OCI-LY1 (cell line): ENCODE results near the gene B3GAT1.

Experiments
- CTCF ChIP-seq: fragments of 200-600 bp; sonication (generic), shearing (Covaris generic); IDR thresholded peaks from 2 replicates; pipeline ENCODE4 v1.5.1; 2017; ENCODE audit warnings: mild to moderate bottlenecking, antibody characterized with exemption, low read length, moderate library complexity, mixed read lengths
- EZH2 ChIP-seq: fragments of 200-600 bp; sonication (generic), shearing (Covaris generic); IDR thresholded peaks from 2 replicates; pipeline ENCODE4 v1.8.0; 2017; ENCODE audit warnings: borderline replicate concordance, mixed run types, mild to moderate bottlenecking, antibody characterized with exemption, low read length, moderate library complexity, mixed read lengths

- no peak for TF ChIP-seq CTCF
- TF ChIP-seq EZH2: no peak
Measured at GRCh38 chr11:134429106-134429505, 17.1 kb upstream of the B3GAT1 start.
